Fibroblast of skin of left biceps (primary cell): ENCODE measurements around the gene FRMD8.
"Not testable (repeated sequence)": the region's sequence is repeated elsewhere in the genome, so short reads cannot be mapped to it uniquely, and the experiment has no call there.

Source experiments
- DNase-seq, 2 experiments: peaks; one replicate each; pipeline ENCODE4 v3.0.0-alpha.2; 2013; ENCODE audit warnings: low read depth in 2 of 2

FRMD8 gene

DNA sequence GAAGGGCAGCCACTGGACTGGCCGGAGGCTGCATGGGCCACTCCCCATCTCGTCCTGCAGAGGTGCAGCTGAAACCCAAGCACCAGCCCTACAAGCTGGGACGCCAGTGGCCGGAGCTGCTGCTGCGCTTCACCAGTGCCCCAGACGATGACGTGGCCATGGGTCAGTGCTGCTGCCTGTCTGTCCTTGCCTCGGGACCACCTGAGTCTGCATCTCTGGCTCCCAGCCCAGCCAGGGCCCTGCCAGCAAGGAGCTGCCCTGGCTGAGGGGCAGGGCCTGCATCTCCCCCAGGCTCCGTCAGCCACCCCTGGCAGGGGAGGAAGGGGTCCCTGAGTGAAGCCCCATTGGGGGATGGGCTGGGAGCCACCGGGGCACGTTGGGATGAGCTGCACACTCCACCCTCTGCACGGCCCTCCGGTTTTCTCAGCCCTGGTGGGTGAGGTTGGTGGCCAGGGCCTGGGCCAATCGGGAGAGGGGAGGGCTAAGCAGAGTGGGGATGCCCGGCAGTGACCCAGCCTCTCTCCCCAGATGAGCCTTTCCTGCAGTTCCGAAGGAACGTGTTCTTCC lies 7.2 kb downstream of the FRMD8 start:
- DNase-seq = no peak

DNA sequence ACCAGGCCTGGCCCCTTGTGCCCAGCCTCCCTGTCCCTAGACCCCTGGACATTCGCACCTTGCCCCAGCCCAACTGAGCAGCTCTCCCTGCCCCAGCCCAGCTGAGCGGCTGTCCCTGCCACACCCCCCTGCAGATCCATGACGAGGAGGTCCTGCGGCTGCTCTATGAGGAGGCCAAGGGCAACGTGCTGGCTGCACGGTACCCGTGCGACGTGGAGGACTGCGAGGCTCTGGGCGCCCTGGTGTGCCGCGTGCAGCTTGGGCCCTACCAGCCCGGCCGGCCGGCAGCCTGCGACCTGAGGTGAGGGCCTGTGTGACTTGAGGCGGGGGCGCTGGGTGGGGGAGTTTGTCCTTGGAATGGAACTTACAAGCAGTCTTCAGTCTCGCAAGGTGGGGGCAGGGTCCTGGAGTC lies 7.7 kb downstream of the FRMD8 start:
- DNase-seq = no peak

DNA sequence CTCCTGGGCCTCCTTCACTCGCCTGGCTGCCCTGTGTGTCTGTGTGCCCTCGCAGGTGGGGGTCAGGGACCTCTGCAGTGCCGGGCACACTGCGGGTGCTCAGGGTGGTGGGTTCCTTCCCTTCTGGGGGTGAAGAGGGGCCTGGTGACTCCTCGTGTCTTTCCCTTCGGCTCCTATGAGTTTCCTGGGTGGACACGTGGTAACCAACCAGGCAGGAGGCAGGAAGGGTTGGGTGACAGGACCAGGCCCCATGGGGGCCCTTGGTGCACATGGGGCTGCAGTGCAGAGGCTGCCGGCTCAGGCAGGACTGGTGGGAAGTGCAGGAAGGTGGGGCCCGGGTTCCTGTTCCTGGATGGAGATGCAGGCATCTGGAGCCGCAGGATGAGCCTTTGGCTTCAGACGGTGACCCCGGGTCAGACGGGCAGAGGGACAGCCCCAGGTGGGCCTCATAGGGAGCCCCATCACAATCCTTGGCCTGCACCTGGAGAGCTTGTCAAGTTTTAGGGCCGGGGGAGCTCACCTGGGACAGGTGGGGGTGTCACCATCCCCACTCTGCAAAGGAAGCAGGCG lies 9.6 kb downstream of the FRMD8 start:
- DNase-seq = no peak

DNA sequence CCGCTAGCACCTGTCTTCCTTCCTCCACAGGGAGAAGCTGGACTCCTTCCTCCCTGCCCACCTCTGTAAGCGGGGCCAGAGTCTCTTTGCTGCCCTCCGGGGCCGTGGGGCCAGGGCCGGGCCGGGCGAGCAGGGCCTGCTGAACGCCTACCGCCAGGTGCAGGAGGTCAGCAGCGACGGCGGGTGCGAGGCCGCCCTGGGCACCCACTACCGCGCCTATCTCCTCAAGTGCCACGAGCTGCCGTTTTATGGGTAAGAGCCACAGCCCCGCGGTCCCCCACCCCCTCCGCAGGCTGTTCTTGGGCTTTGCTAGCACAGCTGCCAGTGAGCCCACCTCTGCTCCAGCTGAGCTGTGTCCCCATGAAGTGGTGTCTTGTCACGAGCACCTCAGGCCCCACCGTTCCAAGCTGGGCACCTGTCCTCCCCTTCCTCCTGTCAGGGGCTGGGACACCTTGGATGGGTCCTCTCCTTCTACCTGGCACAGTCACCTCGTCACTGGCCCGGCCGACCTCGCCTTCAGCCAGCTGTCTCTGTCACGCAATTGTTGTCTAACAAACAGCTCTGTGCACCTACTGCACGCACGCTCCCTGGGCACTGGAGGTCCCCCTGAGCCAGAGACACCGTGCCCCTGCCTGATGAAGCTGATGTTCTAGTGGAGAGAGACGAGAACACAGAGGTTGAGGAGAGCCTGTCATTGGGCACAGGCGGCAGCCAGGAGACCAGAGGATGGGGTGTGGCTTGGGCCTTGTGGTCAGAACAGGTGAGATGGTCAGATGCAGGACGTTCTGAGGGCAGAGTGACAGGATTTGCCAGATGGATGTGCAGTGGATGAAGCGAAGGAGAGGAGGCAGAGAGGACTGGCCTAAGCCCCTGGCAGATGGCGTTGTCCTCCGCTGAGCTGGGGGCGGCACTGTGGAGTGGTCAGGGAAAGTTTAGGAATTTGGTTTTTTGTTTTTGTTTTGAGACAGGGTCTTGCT lies 10.6 kb downstream of the FRMD8 start:
- DNase-seq = no peak

DNA sequence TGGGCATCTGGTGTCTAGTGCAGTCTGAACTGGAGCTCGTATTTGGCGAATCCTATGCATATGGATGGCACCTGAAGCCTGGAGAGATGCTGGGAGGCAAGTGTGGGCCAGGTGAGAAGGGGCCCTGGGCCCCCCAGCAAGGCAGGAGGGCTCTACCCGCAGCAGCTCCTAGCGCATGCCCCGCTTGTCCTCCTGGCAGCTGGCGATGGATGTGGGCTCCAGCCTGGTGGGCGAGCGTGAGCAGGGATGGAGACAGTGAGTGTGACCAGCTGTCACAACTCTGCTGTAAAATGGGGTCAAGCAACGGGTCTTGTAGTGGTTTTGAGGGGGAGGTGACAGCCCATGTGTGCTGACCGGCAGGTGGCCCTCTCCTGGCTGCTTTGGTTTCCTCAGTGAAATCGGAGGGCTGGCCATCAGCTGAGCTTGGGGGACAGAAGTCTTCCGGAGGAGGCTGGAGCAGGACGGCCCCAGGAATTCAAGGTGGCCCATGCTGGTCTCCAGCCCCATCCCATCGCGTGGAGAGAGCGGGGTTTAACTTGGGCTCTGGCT lies 12.0 kb downstream of the FRMD8 start:
- DNase-seq = no peak

DNA sequence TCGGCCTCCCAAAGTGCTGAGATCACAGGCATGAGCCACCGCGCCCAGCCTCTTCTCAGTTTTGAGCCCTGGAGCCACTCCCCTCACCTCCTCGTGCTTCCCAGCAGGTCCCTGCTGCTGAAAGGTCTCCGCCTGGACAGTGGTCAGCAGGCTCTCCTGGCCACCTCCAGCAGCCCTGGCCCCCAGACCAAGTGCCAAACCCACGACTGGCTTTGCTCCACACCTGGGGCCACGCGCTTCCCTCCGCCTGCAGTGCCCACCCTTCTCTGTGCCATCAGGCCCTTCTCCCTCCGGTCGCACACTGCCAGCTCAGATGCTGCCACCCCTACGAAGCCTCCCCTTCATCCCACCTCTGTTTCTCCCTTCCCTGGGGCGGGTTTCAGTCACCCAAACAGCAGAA lies 12.8 kb downstream of the FRMD8 start:
- DNase-seq = no peak

DNA sequence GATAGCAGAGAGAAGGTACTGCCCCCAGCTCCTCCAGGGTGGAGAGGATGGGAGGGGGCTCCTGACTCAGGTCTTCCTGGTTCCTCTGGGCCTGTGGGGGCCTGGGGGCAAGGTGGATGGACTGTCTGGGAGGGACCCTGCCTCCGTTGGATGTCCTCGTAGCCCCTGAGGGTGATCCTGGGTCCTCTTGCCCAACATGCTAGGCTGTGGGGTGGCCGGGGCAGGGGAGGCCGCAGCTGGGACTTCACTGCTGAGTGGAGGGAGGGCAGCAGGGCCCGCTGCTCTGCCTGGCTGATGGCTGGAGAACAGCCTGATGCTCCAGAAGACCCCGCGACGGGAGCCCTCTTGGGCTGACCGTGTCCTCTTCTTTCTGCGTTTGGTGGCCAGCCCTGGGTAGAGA lies 13.4 kb downstream of the FRMD8 start:
- no peak for DNase-seq

DNA sequence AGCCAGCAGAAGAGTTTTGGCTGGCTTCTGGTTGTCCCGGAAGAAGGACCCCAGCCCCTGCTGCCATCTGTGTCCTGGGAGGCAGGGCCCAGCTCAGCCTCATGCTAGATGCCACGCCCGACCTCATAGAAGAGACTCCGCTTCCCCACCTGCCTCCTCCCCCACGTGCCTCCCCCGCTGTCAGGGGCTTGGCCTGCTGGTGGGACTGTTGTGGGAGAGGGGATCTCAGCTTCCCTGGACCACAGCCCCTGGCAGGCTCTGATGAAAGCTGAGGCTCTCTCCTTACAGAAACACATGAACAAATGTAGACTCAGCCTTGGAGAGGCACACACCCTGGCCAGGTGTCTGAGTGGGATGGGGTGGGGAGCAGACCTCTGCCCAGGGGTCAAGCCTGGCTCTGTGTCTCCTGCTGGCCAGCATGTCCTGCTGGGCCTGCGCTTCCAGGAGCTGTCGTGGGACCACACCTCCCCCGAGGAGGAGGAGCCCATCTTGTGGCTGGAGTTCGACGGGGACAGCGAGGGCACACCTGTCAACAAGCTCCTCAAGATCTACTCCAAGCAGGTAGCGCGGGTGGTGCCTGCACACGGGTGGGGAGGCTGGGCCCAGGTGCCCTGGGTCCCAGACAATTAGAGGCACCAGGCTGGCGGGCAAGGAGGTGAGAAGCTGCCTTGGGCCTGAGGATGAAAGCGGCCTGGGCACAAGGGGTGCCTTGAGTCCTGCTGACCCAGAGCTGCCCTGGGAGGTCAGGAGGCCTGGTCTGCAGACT lies 14.1 kb downstream of the FRMD8 start:
- no peak for DNase-seq

DNA sequence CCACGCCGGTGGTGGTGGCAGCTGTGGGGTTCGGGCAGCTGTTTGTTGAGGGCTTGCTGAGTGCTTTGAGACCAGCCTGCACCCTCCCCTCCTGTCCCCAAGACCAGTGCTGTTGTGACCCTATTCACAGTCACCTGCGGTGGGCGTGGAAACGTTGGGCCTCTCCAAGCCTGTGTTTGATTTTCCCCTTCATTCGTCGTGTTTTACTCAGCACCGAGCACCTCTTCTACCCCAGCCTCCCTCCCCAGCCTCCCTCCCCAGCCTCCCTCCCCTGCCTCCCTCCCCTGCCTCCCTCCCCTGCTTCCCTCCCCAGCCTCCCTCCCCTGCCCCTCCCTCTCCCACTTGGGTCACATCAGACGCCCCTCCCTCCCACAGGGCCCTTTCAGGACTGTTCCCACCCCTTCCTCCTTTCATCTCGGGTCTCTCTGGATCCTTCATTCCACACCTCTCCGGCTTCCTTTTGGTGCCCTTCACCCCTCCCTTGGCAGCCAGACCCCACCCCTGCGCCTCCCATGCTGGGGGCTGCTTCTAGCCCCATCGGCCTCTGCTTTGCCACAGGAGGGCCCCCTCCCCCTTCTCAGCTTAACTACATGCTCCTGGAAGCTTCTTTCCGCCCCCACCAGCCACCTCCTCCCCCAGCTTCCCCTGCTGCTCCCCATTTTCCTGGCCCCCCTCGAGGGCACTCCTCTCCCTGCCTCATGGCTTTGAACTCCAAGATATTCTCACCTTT lies 14.8 kb downstream of the FRMD8 start:
- DNase-seq = no peak

DNA sequence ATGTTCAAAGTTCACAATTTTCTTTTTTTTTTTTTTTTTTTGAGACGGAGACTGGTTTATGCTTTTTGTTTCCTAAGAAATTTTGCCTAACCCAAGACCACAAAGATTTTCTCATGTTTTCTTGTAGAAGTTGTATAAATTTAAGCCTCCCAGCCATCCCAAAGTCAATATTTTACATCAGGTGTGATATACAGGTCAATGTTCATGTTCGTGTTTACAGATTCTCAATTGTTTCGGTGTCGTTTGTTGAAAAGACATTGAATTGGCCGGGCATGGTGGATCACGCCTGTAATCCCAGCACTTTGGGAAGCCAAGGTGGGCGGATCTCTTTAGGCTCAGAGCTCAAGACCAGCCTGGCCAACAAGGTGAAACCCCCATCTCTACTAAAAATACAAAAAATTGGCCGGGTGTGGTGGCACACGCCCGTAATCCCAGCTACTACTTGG lies 15.4 kb downstream of the FRMD8 start:
- DNase-seq = no peak

DNA sequence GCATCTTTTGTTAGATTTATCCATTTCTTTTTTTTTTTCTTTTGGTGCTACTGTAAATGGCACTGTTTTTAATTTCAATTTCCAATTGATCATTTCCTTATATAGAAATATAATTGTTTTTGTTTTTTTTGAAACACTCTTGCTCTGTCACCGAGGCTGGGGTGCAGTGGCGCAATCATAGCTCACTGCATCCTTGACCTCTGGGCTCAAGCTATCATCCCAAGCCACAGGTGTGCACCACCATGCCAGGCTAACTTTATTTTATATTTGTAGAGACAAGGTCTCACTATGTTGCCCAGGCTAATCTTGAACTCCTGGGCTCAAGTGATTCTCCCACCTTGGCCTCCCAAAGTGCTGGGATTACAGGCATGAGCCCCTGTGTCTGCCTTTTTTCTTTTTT lies 16.4 kb downstream of the FRMD8 start:
- no peak for DNase-seq

DNA sequence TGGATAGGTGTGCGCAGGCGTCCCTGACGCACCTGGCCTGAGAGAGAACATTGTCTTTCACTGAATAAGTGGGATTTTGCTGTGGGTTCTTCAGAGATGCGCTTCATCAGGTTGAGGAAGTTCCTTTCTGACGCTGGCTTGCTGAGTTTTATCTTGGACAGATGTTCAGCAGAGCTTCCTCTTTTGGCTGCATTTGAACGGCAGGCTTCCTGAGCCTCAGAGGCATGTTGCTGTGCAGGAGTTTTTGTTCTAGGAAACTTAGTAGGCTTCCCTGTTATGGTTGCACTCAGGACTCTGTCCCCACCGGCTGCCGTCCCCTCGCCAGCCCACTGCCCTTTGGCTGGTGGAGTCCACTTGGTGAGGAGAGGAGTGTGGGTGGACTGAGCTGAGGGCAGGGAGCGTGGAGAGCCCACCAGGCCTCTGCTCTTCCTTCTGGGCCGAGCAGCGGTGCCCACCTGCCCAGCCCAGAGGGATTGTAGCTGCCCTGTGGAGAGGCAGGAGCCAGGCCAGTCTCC lies 17.2 kb downstream of the FRMD8 start:
- DNase-seq = no peak

DNA sequence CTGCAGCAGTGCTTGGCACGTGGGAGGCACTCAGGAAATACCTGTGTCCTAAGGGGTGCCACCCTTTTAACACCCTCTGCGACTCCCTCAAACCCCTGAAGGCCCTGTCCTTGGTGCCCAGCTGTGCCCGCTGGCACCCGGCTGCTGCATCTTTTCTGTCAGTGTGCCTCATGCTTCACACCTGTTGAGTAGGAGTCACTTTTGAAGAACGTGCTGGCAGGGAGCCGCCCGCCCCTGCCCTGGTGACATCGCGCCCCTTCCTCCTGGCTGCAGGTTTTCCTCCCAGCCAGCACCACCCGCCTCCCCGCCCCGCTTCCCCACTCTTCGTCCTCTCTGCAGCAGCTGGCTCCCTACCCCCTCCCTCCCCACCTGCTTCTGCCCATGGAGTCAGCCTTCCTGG lies 17.8 kb downstream of the FRMD8 start:
- DNase-seq = no peak

DNA sequence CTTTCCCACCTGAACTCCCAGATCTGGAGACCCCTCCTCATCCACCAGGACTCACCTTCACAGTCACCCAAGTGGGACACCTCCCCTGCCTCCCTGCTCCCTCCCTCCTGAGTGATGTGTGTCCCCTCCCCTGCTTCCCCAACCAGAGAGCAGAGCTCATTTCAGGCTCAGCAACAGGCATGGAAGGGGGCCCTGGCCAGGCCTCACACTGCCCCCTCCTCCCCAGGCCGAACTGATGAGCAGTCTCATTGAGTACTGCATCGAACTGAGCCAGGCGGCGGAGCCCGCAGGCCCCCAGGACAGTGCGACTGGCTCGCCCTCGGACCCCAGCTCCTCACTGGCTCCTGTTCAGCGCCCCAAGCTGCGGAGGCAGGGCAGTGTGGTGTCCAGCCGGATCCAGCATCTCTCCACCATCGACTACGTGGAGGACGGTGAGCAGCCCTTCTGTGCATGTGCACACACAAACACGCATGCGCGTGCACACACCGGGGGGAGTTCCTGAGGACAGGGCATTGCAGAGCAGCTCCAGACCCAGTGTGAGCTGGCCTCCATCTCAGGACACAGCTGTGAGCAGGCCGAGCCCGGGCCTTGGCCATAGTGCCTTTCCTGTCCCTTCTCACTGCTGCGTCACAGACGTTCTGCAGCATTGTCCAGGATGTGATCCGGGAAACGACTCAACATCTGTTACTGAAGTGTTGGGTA lies 18.4 kb downstream of the FRMD8 start:
- no peak for DNase-seq

DNA sequence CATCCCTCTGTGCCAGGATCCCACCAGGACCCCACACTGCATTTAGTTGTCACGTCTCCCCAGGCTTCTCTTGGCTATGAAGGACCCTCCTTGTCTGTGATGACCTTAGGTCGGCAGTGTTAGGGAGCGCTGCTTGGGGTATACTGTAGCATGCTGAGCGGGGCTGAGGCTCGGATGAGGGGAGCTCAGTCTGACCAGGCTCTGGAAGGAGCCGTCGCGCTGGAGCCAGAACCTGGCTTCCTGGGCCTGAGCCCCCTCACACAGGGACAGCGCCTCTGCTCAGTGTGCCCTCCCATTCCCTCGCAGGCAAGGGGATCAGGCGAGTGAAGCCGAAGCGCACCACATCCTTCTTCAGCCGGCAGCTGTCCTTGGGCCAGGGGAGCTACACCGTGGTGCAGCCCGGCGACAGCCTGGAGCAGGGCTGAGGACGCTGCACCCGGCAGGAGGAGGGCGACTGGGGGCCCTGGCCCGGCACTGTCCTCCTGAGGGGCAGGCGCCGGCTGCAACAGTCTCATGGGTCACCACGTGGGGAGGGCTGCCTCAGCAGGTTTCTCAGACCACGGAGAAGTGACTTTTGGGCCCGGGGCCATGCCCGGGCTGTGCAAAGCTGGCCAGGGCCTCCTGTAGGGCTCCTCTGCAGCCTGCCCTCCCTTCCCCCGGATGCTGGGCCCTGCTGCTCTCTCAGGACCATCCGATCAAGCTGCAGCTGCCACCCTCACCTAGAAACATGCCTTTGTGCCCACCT lies 24.7 kb downstream of the FRMD8 start:
- no peak for DNase-seq

DNA sequence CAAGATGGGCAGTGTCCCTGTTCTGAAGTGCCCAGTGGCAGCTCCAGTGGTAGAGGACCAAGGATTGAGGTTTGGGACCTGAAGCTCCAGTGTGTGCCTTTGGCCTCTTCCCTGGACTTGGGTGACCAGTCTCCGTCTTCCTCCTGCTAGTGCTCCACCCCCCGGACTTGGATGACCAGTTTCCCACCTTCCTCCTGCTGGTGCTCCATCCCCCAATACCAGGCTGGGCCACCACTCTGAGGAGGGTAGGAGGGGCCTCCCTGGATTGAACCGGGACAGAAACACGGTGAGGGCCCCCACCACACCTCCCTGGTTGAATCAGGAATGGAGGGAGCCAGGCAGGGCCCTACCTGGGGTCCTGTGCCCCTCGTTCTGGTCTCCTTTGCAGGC lies 25.2 kb downstream of the FRMD8 start:
- DNase-seq = no peak

DNA sequence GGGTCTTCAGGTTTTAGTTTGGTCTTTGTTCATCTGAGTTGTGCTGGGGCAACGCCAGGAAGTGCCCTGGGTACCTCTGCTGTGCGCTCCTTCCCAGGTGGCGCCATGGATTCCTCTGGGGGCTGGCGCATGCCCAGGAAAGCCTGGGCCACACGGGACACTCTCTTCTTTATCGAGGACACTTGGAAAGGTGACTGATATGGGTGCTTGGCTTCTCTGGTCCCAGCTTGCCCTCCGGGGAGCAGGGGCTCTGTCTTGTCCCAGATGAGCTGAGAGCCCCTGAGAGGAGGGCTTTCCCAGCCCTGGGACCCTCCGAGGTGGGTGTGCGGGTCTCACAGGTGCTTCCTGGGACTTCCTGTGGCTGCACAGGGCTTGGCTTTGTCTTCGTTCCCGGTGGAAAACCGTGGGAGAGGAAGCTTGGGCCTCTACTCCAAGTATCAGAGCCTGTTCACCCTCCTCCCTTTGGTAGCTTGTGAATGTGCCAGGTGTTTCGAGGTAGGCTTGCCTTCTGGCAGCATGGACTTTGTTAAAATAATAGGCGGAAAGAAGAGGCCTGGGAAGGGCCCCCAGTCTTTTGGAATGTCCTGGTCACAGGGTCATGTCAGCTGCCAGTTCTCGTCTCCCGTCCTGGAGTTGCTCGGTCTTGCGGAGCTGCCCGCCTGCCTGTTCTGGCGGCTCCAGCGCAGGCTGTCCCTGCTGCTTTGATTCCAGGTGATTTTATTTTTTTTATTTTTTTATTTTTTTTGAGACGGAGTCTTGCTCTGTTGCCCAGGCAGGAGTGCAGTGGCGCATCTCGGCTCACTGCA lies 26.0 kb downstream of the FRMD8 start:
- DNase-seq = no peak

DNA sequence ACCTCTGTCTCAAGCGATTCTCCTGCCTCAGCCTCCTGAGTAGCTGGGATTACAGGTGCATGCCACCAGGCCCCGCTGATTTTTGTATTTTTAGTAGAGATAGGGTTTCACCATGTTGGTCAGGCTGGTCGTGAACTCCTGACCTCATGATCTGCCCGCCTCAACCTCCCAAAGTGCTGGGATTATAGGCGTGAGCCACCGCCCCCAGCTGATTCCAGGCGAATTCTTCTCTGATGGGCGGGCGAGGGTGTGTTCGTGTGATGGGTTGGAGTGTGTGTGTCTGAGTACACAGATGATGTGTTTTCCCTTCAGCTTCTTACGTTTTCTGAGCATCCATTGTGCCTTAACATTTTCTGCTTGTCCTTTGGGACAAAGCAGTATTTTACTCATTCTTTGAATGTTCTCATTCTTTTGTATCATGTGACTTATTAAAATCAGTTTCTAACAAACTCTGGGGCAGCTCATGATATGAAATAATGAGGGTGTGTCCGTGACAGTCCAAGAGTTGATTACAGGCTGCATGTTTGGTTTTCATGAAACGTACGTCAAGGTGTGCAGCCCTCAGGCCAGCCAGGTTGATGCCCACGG lies 26.7 kb downstream of the FRMD8 start:
- DNase-seq = not testable (repeated sequence)
